NCI-H345 treated with DMSO at 0.1 percent for 48 hours (cell line): ENCODE data around the gene FGD3.

Source experiments
- DNase-seq: peaks from one replicate; lab custom pipeline; 2025; ENCODE audit not compliant: unreplicated experiment; lab: John Stamatoyannopoulos, UW

The FGD3 gene

GRCh38 chr9:93066978-93067603 lies 119.8 kb downstream of the FGD3 start:
- no peak for DNase-seq

- no peak for DNase-seq
These were observed 121.6 kb downstream of the FGD3 start for GRCh38 chr9:93068956-93069355.

GRCh38 chr9:93071464-93071863 lies 124.1 kb downstream of the FGD3 start:
- DNase-seq, result no peak

GRCh38 chr9:93072383-93072795 lies 125.1 kb downstream of the FGD3 start:
- DNase-seq, result no peak

GRCh38 chr9:93076101-93076791 lies 128.9 kb downstream of the FGD3 start:
- no peak for DNase-seq

GRCh38 chr9:93076792-93077128 lies 129.4 kb downstream of the FGD3 start:
- DNase-seq, result no peak

DNA sequence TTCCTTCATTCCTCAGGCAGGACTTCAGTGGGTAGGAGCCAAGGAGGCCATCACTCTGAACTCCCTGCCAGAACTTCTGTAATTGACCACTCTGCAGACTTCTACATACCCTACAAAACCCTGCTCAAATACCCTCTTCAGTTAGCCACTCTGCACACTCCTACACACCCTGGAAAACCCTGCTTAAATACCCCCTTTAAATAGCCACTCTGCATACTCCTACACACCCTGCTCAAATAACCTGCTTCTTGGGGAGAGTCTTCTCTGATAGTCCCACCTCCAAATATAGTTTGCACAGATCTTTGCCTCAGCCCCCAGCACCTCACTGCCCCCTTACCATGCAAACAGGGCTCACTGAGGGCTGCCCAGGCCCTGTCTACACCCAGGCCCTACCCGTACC lies 130.0 kb downstream of the FGD3 start:
- no peak for DNase-seq

DNA sequence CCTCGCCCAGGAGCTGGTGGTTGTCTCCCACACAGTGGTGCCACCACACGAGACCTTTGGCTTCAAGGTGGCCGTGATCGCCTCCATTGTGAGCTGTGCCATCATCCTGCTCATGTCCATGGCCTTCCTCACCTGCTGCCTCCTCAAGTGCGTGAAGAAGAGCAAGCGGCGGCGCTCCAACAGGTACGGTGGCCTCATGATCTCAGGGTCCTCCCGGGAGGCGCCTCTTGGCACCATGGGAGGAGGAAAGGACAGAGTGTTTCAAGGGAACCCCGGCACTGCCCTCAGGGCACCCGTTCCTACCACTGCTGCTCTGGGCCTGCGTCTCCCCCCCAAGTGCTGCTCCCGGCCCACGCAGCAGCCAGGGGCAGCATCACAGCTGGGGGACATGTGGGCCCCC lies 130.5 kb downstream of the FGD3 start:
- no peak for DNase-seq

DNA sequence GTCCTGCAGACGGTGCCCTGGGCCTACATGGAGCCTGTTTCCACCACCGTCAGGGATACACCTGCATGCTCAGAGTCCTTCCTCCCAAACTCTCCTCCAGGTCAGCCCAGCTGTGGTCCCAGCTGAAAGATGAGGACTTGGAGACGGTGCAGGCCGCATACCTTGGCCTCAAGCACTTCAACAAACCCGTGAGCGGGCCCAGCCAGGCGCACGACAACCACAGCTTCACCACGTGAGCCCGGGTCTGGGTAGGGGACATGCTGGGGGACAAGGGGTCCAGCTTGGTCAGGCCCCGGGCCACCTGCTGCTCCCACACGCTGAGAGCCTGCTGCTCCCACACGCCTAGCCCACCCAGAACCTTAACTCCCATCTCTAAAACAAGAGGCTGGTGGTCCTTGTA lies 132.0 kb downstream of the FGD3 start:
- no peak for DNase-seq

GRCh38 chr9:93080406-93080805 lies 133.1 kb downstream of the FGD3 start:
- no peak for DNase-seq

DNA sequence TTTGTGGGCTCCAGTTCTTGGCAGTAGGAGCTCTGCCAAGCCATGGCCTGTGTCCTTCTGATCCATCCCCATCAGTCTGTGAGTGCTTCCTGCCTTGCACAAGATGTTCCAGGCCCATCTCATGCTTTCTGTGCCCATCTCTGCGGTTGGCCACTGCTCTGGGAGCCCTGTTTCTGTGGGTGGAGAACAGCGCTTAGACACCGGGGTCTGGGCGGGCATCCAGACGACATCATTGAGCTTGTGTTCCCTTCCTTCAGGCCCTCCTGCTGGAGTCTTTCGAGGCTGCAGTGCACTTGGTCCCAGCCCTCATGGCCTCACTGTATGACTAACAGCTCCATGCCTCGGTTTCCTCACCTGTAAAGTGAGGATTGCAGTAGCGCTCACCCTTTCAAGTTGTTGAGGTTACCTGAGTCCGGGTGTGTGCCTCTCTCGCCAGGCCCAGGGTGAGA lies 133.8 kb downstream of the FGD3 start:
- no peak for DNase-seq

- no peak for DNase-seq
These were observed 134.6 kb downstream of the FGD3 start for GRCh38 chr9:93081931-93082330.

DNA sequence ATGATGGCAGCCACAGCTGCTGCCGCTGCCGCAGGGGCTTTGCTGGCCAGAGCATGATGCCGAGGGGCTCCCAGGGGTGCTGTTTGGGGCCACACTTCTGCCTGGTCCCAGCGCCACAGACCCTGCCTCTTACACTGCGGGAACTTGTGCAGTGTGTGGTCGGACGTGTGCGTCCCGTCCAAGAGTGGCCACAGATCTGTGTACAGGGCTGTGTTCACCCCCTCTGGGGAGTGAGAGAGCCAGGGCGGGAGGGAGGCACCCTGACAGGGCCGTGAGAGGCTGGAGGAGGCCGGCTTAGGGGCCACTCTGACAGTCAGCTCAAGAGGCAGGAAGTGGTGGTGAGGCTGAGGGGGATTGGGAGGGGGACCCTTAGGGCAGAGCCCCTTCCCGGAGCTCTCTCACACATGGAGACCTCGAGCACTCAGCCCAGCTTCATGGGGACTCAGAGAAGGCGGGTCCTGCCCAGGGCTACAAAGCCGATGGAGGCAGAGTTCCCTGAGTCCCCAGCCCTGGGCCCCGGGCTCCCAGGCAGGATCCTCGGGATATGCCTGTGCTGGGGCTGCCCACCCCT lies 135.6 kb downstream of the FGD3 start:
- no peak for DNase-seq

GRCh38 chr9:93083592-93084470 lies 136.5 kb downstream of the FGD3 start:
- DNase-seq, result no peak

GRCh38 chr9:93084471-93084881 lies 137.2 kb downstream of the FGD3 start:
- no peak for DNase-seq

DNA sequence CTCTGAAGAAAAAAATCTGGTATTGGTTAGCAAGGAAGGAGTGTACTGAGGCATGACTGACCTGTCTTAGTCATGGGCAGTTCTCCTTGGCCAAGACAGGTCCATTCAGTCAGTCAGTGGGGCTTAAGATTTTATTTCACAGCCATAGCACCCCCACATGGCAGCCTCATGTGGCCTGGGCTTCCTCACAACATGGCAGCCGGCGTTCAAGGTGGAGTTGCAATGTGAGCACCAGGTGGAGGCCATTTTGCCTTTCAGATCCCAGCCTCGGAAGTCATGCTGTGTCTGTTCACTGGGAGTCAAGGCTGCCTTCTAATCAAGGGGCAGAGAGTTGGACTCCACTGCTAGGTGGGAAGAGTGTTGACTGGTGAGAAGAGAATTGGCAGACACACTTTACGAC lies 138.4 kb downstream of the FGD3 start:
- no peak for DNase-seq
